ENCODE measurements around the gene LHX5. TPM values are rescaled to one million over a fixed set of nuclear protein-coding genes. Genes with fewer than 3 reads are reported as not detected.

Gene LHX5
- total and polyA plus RNA-seq, 4 donors, result not detected

DNA sequence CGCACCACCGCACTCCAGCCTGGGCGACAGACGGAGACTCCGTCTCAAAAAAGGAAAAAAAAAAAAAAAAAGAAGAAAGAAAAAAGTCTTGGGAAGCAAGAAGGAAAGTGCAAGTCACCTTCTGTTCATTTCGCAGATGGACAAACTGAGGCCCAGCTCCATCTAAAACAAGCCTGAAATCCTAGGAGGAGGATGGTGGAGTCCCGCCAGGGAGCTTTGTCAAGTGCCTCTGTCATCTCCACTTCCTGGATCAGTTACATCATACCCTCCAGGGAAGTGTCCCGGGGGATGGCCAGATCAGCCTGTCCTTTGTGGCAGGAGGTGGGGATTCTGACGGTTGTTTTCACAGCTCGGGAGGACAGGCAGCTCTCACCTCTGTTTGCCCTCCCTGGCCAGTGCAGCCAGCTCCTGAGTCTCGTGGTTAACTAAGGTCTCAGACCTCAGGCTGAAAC lies 58.2 kb downstream of the LHX5 start:
- Histone ChIP-seq H3K36me3 (ENCODE audit: control insufficient read depth in 4 of 4, insufficient read depth in 3 of 4, low read depth in 1 of 4, low read length in 3 of 4) (no peaks in the 10 kb centered on the region), H3K27ac (ENCODE audit: low read depth in 1 of 2, low read length in 2 of 2) (peak overlapping the region; percentile 52), H3K9ac (ENCODE audit: low read depth in 1 of 2, low read length in 2 of 2) (peak overlapping the region in 1 of 2 donors; percentile 41), H3K4me3 (ENCODE audit: low read depth in 1 of 3, low read length in 3 of 3) (no peak overlapping the region), H3K4me1 (ENCODE audit: control insufficient read depth in 4 of 4, insufficient read depth in 4 of 4, low read length in 3 of 4) (peaks cover 1 to 54% (median 36%) of the 10 kb centered on the region in 4 donors), H3K27me3 (ENCODE audit: control insufficient read depth in 4 of 4, insufficient read depth in 4 of 4, low read length in 3 of 4) (no peaks in the 10 kb centered on the region), H3K9me3 (ENCODE audit: control insufficient read depth in 4 of 4, low read length in 3 of 4) (no peaks in the 10 kb centered on the region)
- TF ChIP-seq, protein P1, sequence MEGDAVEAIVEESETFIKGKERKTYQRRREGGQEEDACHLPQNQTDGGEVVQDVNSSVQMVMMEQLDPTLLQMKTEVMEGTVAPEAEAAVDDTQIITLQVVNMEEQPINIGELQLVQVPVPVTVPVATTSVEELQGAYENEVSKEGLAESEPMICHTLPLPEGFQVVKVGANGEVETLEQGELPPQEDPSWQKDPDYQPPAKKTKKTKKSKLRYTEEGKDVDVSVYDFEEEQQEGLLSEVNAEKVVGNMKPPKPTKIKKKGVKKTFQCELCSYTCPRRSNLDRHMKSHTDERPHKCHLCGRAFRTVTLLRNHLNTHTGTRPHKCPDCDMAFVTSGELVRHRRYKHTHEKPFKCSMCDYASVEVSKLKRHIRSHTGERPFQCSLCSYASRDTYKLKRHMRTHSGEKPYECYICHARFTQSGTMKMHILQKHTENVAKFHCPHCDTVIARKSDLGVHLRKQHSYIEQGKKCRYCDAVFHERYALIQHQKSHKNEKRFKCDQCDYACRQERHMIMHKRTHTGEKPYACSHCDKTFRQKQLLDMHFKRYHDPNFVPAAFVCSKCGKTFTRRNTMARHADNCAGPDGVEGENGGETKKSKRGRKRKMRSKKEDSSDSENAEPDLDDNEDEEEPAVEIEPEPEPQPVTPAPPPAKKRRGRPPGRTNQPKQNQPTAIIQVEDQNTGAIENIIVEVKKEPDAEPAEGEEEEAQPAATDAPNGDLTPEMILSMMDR (IDR thresholded peaks at IDR 0.05; ENCODE audit: low read depth, low read length, missing input control), result no peak
- TF ChIP-seq, protein P2, sequence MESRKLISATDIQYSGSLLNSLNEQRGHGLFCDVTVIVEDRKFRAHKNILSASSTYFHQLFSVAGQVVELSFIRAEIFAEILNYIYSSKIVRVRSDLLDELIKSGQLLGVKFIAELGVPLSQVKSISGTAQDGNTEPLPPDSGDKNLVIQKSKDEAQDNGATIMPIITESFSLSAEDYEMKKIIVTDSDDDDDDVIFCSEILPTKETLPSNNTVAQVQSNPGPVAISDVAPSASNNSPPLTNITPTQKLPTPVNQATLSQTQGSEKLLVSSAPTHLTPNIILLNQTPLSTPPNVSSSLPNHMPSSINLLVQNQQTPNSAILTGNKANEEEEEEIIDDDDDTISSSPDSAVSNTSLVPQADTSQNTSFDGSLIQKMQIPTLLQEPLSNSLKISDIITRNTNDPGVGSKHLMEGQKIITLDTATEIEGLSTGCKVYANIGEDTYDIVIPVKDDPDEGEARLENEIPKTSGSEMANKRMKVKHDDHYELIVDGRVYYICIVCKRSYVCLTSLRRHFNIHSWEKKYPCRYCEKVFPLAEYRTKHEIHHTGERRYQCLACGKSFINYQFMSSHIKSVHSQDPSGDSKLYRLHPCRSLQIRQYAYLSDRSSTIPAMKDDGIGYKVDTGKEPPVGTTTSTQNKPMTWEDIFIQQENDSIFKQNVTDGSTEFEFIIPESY (IDR thresholded peaks at IDR 0.05), result peak; percentile 84
- TF ChIP-seq NR2F2 (IDR thresholded peaks at IDR 0.05) (no peak), EGR1 (IDR thresholded peaks at IDR 0.05; ENCODE audit: low read depth in 2 of 2) (peak; percentile 70 to 93), RAD21 (IDR thresholded peaks at IDR 0.05) (peak; percentile 35 to 47), FOXA2 (IDR thresholded peaks at IDR 0.05) (peak; percentile 71), TAF1 (conservative IDR thresholded peaks at IDR 0.05) (no peak), FOXA1 (IDR thresholded peaks at IDR 0.05) (peak; percentile 76), SP1 (IDR thresholded peaks at IDR 0.05) (peak; percentile 96), HNF4G (IDR thresholded peaks at IDR 0.05) (peak; percentile 30), RXRA (IDR thresholded peaks at IDR 0.05) (peak; percentile 97 to 100), GABPA (IDR thresholded peaks at IDR 0.05 in 1 of 2, conservative IDR thresholded peaks at IDR 0.05 in 1 of 2) (peak in 1 of 2 donors; percentile 70), HNF4A (conservative IDR thresholded peaks at IDR 0.05) (peak; percentile 71 to 87), YY1 (IDR thresholded peaks at IDR 0.05) (peak; percentile 70), JUND (IDR thresholded peaks at IDR 0.05) (peak; percentile 45 to 90)
- TF ChIP-seq, protein P3, sequence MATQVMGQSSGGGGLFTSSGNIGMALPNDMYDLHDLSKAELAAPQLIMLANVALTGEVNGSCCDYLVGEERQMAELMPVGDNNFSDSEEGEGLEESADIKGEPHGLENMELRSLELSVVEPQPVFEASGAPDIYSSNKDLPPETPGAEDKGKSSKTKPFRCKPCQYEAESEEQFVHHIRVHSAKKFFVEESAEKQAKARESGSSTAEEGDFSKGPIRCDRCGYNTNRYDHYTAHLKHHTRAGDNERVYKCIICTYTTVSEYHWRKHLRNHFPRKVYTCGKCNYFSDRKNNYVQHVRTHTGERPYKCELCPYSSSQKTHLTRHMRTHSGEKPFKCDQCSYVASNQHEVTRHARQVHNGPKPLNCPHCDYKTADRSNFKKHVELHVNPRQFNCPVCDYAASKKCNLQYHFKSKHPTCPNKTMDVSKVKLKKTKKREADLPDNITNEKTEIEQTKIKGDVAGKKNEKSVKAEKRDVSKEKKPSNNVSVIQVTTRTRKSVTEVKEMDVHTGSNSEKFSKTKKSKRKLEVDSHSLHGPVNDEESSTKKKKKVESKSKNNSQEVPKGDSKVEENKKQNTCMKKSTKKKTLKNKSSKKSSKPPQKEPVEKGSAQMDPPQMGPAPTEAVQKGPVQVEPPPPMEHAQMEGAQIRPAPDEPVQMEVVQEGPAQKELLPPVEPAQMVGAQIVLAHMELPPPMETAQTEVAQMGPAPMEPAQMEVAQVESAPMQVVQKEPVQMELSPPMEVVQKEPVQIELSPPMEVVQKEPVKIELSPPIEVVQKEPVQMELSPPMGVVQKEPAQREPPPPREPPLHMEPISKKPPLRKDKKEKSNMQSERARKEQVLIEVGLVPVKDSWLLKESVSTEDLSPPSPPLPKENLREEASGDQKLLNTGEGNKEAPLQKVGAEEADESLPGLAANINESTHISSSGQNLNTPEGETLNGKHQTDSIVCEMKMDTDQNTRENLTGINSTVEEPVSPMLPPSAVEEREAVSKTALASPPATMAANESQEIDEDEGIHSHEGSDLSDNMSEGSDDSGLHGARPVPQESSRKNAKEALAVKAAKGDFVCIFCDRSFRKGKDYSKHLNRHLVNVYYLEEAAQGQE (IDR thresholded peaks at IDR 0.05), result peak; percentile 84
- TF ChIP-seq, protein P4, sequence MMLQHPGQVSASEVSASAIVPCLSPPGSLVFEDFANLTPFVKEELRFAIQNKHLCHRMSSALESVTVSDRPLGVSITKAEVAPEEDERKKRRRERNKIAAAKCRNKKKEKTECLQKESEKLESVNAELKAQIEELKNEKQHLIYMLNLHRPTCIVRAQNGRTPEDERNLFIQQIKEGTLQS (IDR thresholded peaks at IDR 0.05), result peak; percentile 85
- TF ChIP-seq, protein P5, sequence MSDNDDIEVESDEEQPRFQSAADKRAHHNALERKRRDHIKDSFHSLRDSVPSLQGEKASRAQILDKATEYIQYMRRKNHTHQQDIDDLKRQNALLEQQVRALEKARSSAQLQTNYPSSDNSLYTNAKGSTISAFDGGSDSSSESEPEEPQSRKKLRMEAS (IDR thresholded peaks at IDR 0.05), result peak; percentile 99
- 54% methylated on average over 11 of the region's 11 CpGs for WGBS
- DNase-seq (ENCODE audit: low spot score), result peak; percentile 56

Other genes with a start within 250 kb of the LHX5 start
- gene SLC8B1, start 136.8 kb downstream of the LHX5 start, total RNA-seq, result 10 to 100 TPM; 13.7 to 23.8 TPM
- gene SLC8B1, start 136.8 kb downstream of the LHX5 start, polyA plus RNA-seq, result 10 to 100 TPM in 1 of 2 donors, 1 to 10 TPM in 1; 9.9 to 14.7 TPM
- 10 to 100 TPM; 21.5 to 31.2 TPM for gene PLBD2, start 113.3 kb downstream of the LHX5 start, total RNA-seq
- gene PLBD2, start 113.3 kb downstream of the LHX5 start, polyA plus RNA-seq, result 10 to 100 TPM; 12.1 to 17.7 TPM
- 10 to 100 TPM in 1 of 2 donors, under 1 TPM in 1; 0.65 to 70.4 TPM for gene SDS, start 68.0 kb downstream of the LHX5 start, total RNA-seq
- 100 to 1,000 TPM in 1 of 2 donors, 10 to 100 TPM in 1; 85.3 to 433 TPM for gene SDS, start 68.0 kb downstream of the LHX5 start, polyA plus RNA-seq
- 10 to 100 TPM; 22.4 to 25.9 TPM for gene SDSL, start 49.5 kb downstream of the LHX5 start, total RNA-seq
- gene SDSL, start 49.5 kb downstream of the LHX5 start, polyA plus RNA-seq, result 10 to 100 TPM; 41.4 to 93.1 TPM